Measurements from ENCODE around the gene PINK1.

GRCh38 chr1:20685741-20686140, 52.5 kb downstream of the PINK1 start:
- no peak for TF ChIP-seq TFAP4 (IDR thresholded peaks at IDR 0.05; ENCODE audit: borderline replicate concordance, low read depth)
- TF ChIP-seq CTCF (CRISPR knock-in tag; IDR thresholded peaks at IDR 0.05) = no peak
- no peak for TF ChIP-seq EZH2 (conservative IDR thresholded peaks at IDR 0.05; ENCODE audit: low read depth, low read length)
- TF ChIP-seq ZNF281 (CRISPR knock-in tag; IDR thresholded peaks at IDR 0.05; ENCODE audit: borderline replicate concordance) = no peak
- no peak for TF ChIP-seq SETDB1 (CRISPR knock-in tag; IDR thresholded peaks at IDR 0.05; ENCODE audit: borderline replicate concordance)
- TF ChIP-seq ZNF740 (CRISPR knock-in tag; IDR thresholded peaks at IDR 0.05) = no peak
- TF ChIP-seq ZNF24 (IDR thresholded peaks at IDR 0.05) = no peak
- no peak for TF ChIP-seq HMGXB4 (CRISPR knock-in tag; IDR thresholded peaks at IDR 0.05; ENCODE audit: borderline replicate concordance in 1 of 2, low read depth in 1 of 2)
- TF ChIP-seq HMG20B (CRISPR knock-in tag; conservative IDR thresholded peaks at IDR 0.05) = no peak

Data from HepG2 (cell line).